ENCODE measurements around the gene MME.

GRCh38 chr3:155194973-155195957 is 115.1 kb downstream of the MME start:
- TF ChIP-seq, protein P1, sequence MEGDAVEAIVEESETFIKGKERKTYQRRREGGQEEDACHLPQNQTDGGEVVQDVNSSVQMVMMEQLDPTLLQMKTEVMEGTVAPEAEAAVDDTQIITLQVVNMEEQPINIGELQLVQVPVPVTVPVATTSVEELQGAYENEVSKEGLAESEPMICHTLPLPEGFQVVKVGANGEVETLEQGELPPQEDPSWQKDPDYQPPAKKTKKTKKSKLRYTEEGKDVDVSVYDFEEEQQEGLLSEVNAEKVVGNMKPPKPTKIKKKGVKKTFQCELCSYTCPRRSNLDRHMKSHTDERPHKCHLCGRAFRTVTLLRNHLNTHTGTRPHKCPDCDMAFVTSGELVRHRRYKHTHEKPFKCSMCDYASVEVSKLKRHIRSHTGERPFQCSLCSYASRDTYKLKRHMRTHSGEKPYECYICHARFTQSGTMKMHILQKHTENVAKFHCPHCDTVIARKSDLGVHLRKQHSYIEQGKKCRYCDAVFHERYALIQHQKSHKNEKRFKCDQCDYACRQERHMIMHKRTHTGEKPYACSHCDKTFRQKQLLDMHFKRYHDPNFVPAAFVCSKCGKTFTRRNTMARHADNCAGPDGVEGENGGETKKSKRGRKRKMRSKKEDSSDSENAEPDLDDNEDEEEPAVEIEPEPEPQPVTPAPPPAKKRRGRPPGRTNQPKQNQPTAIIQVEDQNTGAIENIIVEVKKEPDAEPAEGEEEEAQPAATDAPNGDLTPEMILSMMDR (IDR thresholded peaks at IDR 0.05), result no peak
- no peak for TF ChIP-seq POLR2A (IDR thresholded peaks at IDR 0.05)
